IPS-11a (cell line): ENCODE results near the gene L3HYPDH.

Experiments used
- H3K4me3 ChIP-seq: one replicate; pipeline ENCODE4 v1.5.1; 2013; ENCODE audit warnings: low read depth, low read length, control low read depth

Gene L3HYPDH

GRCh38 chr14:59483819-59484638 lies at the start of gene L3HYPDH, which contains the start of gene JKAMP:
TSS of gene L3HYPDH (minus strand) at chr14:59484408. CDS start at chr14:59484316, 92 bp downstream.
TSS of gene JKAMP (plus strand) at chr14:59484517. CDS start at chr14:59484590, 73 bp downstream.
- H3K4me3 ChIP-seq, result peak within 1 kb of the TSS; percentile 93

GRCh38 chr14:59532419-59532818 lies 48.2 kb upstream of the L3HYPDH start:
- no peak overlapping the region for H3K4me3 ChIP-seq

- H3K4me3 ChIP-seq, result no peak overlapping the region
Observed at GRCh38 chr14:59530349-59530748, 46.1 kb upstream of the L3HYPDH start.

GRCh38 chr14:59529189-59529588 lies 45.0 kb upstream of the L3HYPDH start:
- no peak overlapping the region for H3K4me3 ChIP-seq

- no peak overlapping the region for H3K4me3 ChIP-seq
Observed at GRCh38 chr14:59520224-59520623, 36.0 kb upstream of the L3HYPDH start.

GRCh38 chr14:59511916-59512575 lies 27.8 kb upstream of the L3HYPDH start:
- H3K4me3 ChIP-seq, result no peak overlapping the region

GRCh38 chr14:59510966-59511365 lies 26.8 kb upstream of the L3HYPDH start:
- no peak overlapping the region for H3K4me3 ChIP-seq

- no peak overlapping the region for H3K4me3 ChIP-seq
Observed at GRCh38 chr14:59510001-59510400, 25.8 kb upstream of the L3HYPDH start.

- H3K4me3 ChIP-seq, result no peak overlapping the region
Observed at GRCh38 chr14:59509101-59509500, 24.9 kb upstream of the L3HYPDH start.

- no peak overlapping the region for H3K4me3 ChIP-seq
Observed at GRCh38 chr14:59507752-59508103, 23.5 kb upstream of the L3HYPDH start.

- H3K4me3 ChIP-seq, result no peak overlapping the region
Observed at GRCh38 chr14:59507063-59507751, 23.0 kb upstream of the L3HYPDH start.

GRCh38 chr14:59503256-59503655 lies 19.0 kb upstream of the L3HYPDH start:
- H3K4me3 ChIP-seq, result no peak overlapping the region

- H3K4me3 ChIP-seq, result no peak overlapping the region
Observed at GRCh38 chr14:59500732-59501131, 16.5 kb upstream of the L3HYPDH start.

GRCh38 chr14:59492384-59492783 lies 8.2 kb upstream of the L3HYPDH start:
- no peak overlapping the region for H3K4me3 ChIP-seq

- H3K4me3 ChIP-seq, result no peak overlapping the region
Observed at GRCh38 chr14:59490756-59491155, 6.5 kb upstream of the L3HYPDH start.

- H3K4me3 ChIP-seq, result peak overlapping the region; percentile 93
Observed at GRCh38 chr14:59484639-59485175, 499 bp upstream of the L3HYPDH start.

- H3K4me3 ChIP-seq, result peak overlapping the region; percentile 93
Observed at GRCh38 chr14:59483363-59483762, 845 bp downstream of the L3HYPDH start.

GRCh38 chr14:59482541-59483331 lies 1.5 kb downstream of the L3HYPDH start:
- peak overlapping the region; percentile 93 for H3K4me3 ChIP-seq

- no peak overlapping the region for H3K4me3 ChIP-seq
Observed at GRCh38 chr14:59481871-59482540, 2.2 kb downstream of the L3HYPDH start.

- H3K4me3 ChIP-seq, result no peak overlapping the region
Observed at GRCh38 chr14:59481407-59481806, 2.8 kb downstream of the L3HYPDH start.
